AG04450 (cell line): ENCODE data around the gene IGSF8. TPM values are rescaled to one million over a fixed set of nuclear protein-coding genes. Genes with fewer than 3 reads are reported as not detected.

Source experiments
- CTCF ChIA-PET: fragments of 300-600, 350-600 bp; formaldehyde crosslinking; extraction: SDS; loops from one replicate; lab custom pipeline; 2022; ENCODE audit warnings: antibody characterized with exemption, inconsistent platforms; lab: Charles Lee
- POLR2A ChIA-PET: fragments of 350-600 bp; formaldehyde crosslinking; extraction: SDS; loops from one replicate; lab custom pipeline; 2021; ENCODE audit warnings: antibody characterized with exemption, inconsistent platforms; lab: Yijun Ruan, JAX
- DNase-seq: peaks from one replicate; pipeline ENCODE4 v3.0.0-alpha.2; 2011; ENCODE audit warnings: low read depth, low spot score
- H3K27ac ChIP-seq: one replicate; pipeline ENCODE4 v1.5.1; 2012; ENCODE audit warnings: low read depth, low read length, control low read depth
- H3K27me3 ChIP-seq: one replicate; pipeline ENCODE4 v1.6.0; 2012; ENCODE audit warnings: low read length; ENCODE audit not compliant: control insufficient read depth, insufficient read depth
- H3K4me3 ChIP-seq: 2 replicates; pipeline ENCODE4 v1.5.1; 2011; ENCODE audit warnings: mild to moderate bottlenecking, low read depth, low read length, control low read depth
- H3K9me3 ChIP-seq: 2 replicates; pipeline ENCODE4 v1.5.1; 2012; ENCODE audit warnings: low read length; ENCODE audit not compliant: control insufficient read depth, insufficient read depth
- CTCF ChIP-seq: IDR thresholded peaks from 2 replicates; pipeline ENCODE4 v1.5.1; 2011; ENCODE audit warnings: low read depth, low read length, control low read depth, inconsistent platforms
- polyA plus RNA-seq: library from polyadenylated mRNA; depleted of rRNA; stranded (reverse); fragments of >200 nt; gene quantifications from 2 replicates; pipeline ENCODE4 v1.2.3, GENCODE V29; 2011

Gene IGSF8
- polyA plus RNA-seq, 1 experiment, result 12.7 TPM

GRCh38 chr1:160143695-160144094 lies 45.3 kb upstream of the IGSF8 start:
- no peak for DNase-seq
- Histone ChIP-seq H3K27ac (no peak overlapping the region), H3K27me3 (peaks cover 16% of the 10 kb centered on the region), H3K4me3 (no peak overlapping the region), H3K9me3 (no peaks in the 10 kb centered on the region)
- TF ChIP-seq CTCF, result no peak
- ChIA-PET CTCF (no interaction called here), POLR2A (no interaction called here)

- TF ChIP-seq CTCF, result no peak
- H3K9me3 ChIP-seq, result no peaks in the 10 kb centered on the region
- ChIA-PET CTCF (no interaction called here), POLR2A (no interaction called here)
- H3K27ac ChIP-seq, result no peak overlapping the region
- H3K4me3 ChIP-seq, result no peak overlapping the region
- no peak for DNase-seq
- H3K27me3 ChIP-seq, result peaks cover 22% of the 10 kb centered on the region
Measured at GRCh38 chr1:160139840-160140239, 41.4 kb upstream of the IGSF8 start.

GRCh38 chr1:160137216-160137862 lies 38.9 kb upstream of the IGSF8 start:
- CTCF ChIA-PET, result no interaction called here
- DNase-seq, result no peak
- H3K9me3 ChIP-seq, result no peaks in the 10 kb centered on the region
- H3K27ac ChIP-seq, result no peak overlapping the region
- H3K27me3 ChIP-seq, result peaks cover 24% of the 10 kb centered on the region
- H3K4me3 ChIP-seq, result no peak overlapping the region
- POLR2A ChIA-PET, result no interaction called here
- no peak for TF ChIP-seq CTCF

- Histone ChIP-seq H3K4me3 (no peak overlapping the region), H3K27ac (no peak overlapping the region), H3K27me3 (peaks cover 24% of the 10 kb centered on the region), H3K9me3 (no peaks in the 10 kb centered on the region)
- DNase-seq, result no peak
- no peak for TF ChIP-seq CTCF
- ChIA-PET CTCF (no interaction called here), POLR2A (no interaction called here)
Measured at GRCh38 chr1:160136926-160137200, 38.4 kb upstream of the IGSF8 start.

- no peaks in the 10 kb centered on the region for H3K9me3 ChIP-seq
- peaks cover 21% of the 10 kb centered on the region for H3K27me3 ChIP-seq
- no peak overlapping the region for H3K4me3 ChIP-seq
- POLR2A ChIA-PET, result no interaction called here
- CTCF ChIA-PET, result no interaction called here
- no peak overlapping the region for H3K27ac ChIP-seq
- DNase-seq, result no peak
- TF ChIP-seq CTCF, result no peak
Measured at GRCh38 chr1:160136121-160136925, 37.9 kb upstream of the IGSF8 start.
